ENCODE results near the gene HEBP1. TPM values are rescaled to one million over a fixed set of nuclear protein-coding genes. Genes with fewer than 3 reads are reported as not detected.

Gene HEBP1
- total RNA-seq, 1 experiment from 2014 or later: 19.3 TPM

DNA sequence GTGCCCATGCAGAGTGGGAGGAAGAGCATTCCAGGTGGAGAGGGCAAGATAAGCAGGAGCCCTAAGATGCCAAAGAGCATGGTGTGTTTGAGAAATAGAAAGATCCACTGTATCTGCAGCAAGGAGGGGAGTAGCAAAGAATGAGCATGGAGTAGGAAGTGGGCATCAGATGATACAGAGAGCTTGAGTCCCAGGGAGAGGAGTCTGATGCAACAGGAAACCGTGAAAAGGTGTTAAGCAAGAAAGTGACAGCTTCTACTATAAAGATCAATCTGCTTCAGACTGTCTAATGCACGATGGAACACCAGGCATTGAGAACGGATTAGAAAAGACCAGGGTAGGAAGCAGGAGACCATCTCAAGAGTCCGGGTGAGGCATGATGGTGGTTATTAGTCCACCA lies 35.8 kb downstream of the HEBP1 start:
- Histone ChIP-seq H3K27ac (ENCODE audit: low read length) (no peak overlapping the region), H3K4me3 (ENCODE audit: low read depth in 2 of 2, low read length in 2 of 2) (no peak overlapping the region), H3K4me1 (ENCODE audit: control insufficient read depth, insufficient read depth, low read length) (no peaks in the 10 kb centered on the region), H3K36me3 (ENCODE audit: control insufficient read depth, insufficient read depth, low read length) (no peaks in the 10 kb centered on the region), H3K27me3 (ENCODE audit: control insufficient read depth, insufficient read depth, low read length) (no peaks in the 10 kb centered on the region), H3K9me3 (ENCODE audit: control insufficient read depth, insufficient read depth, low read depth, low read length) (no peaks in the 10 kb centered on the region)
- no peak for DNase-seq (ENCODE audit: low read depth, low spot score)
- ChIA-PET CTCF (no interaction called here), POLR2A (no interaction called here)
- intact Hi-C loops (cut with micrococcal nuclease; ENCODE audit: unreplicated experiment) (no loop called here), in situ Hi-C loops (cut with HindIII; ENCODE audit: low pct_unique_long_range_greater_than_20kb, low sequenced_read_pairs) (no loop called here)
- ATAC-seq: no peak
- no TSS peak for BruUV-seq (replicated peaks)
- TF ChIP-seq POLR2AphosphoS5 (IDR thresholded peaks at IDR 0.05; ENCODE audit: low read depth, low read length): no peak
- TF ChIP-seq, protein P1, sequence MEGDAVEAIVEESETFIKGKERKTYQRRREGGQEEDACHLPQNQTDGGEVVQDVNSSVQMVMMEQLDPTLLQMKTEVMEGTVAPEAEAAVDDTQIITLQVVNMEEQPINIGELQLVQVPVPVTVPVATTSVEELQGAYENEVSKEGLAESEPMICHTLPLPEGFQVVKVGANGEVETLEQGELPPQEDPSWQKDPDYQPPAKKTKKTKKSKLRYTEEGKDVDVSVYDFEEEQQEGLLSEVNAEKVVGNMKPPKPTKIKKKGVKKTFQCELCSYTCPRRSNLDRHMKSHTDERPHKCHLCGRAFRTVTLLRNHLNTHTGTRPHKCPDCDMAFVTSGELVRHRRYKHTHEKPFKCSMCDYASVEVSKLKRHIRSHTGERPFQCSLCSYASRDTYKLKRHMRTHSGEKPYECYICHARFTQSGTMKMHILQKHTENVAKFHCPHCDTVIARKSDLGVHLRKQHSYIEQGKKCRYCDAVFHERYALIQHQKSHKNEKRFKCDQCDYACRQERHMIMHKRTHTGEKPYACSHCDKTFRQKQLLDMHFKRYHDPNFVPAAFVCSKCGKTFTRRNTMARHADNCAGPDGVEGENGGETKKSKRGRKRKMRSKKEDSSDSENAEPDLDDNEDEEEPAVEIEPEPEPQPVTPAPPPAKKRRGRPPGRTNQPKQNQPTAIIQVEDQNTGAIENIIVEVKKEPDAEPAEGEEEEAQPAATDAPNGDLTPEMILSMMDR (IDR thresholded peaks at IDR 0.05): no peak
- TF ChIP-seq, protein P2, sequence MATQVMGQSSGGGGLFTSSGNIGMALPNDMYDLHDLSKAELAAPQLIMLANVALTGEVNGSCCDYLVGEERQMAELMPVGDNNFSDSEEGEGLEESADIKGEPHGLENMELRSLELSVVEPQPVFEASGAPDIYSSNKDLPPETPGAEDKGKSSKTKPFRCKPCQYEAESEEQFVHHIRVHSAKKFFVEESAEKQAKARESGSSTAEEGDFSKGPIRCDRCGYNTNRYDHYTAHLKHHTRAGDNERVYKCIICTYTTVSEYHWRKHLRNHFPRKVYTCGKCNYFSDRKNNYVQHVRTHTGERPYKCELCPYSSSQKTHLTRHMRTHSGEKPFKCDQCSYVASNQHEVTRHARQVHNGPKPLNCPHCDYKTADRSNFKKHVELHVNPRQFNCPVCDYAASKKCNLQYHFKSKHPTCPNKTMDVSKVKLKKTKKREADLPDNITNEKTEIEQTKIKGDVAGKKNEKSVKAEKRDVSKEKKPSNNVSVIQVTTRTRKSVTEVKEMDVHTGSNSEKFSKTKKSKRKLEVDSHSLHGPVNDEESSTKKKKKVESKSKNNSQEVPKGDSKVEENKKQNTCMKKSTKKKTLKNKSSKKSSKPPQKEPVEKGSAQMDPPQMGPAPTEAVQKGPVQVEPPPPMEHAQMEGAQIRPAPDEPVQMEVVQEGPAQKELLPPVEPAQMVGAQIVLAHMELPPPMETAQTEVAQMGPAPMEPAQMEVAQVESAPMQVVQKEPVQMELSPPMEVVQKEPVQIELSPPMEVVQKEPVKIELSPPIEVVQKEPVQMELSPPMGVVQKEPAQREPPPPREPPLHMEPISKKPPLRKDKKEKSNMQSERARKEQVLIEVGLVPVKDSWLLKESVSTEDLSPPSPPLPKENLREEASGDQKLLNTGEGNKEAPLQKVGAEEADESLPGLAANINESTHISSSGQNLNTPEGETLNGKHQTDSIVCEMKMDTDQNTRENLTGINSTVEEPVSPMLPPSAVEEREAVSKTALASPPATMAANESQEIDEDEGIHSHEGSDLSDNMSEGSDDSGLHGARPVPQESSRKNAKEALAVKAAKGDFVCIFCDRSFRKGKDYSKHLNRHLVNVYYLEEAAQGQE (IDR thresholded peaks at IDR 0.05; ENCODE audit: insufficient read depth in 1 of 2, low read depth in 2 of 2, low read length in 1 of 2): no peak
- TF ChIP-seq SIN3A (IDR thresholded peaks at IDR 0.05; ENCODE audit: borderline replicate concordance, insufficient read depth, low read depth, low read length): no peak
- TF ChIP-seq TCF7L2 (IDR thresholded peaks at IDR 0.05; ENCODE audit: low read depth, low read length): no peak

DNA sequence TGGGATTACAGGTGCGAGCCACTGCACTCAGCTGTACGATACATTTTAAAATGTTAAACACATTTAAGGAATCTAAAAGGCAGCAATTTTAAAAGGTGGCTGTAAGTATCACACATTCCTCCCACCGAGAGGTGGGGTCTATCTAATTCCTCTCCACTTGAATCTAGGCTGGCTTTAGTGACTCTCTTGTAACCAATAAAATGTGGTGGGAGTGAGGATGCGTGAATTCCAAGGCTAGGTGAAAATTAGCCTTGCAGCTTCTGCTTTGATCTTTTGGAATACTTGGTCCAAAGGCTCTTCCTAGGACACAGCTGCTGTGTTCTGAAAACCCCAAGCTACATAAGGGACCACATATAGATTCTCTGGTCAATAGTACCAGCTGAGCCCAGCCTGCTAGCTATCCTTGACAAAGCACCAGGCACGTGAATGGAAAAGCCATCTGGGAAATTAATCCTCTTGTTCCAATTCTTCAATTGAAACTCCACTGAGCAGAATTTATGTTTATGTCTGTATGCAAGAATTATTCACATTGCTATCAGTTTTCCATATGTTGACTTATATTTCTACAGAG lies 39.3 kb downstream of the HEBP1 start:
- ChIA-PET CTCF (no interaction called here), POLR2A (no interaction called here)
- DNase-seq (ENCODE audit: low read depth, low spot score): no peak
- no peaks in the 10 kb centered on the region for H3K4me1 ChIP-seq (ENCODE audit: control insufficient read depth, insufficient read depth, low read length)
- H3K27me3 ChIP-seq (ENCODE audit: control insufficient read depth, insufficient read depth, low read length): no peaks in the 10 kb centered on the region
- no peak for ATAC-seq
- intact Hi-C loops (cut with micrococcal nuclease; ENCODE audit: unreplicated experiment): no loop called here
- no peak overlapping the region for H3K27ac ChIP-seq (ENCODE audit: low read length)
- H3K36me3 ChIP-seq (ENCODE audit: control insufficient read depth, insufficient read depth, low read length): no peaks in the 10 kb centered on the region
- H3K9me3 ChIP-seq (ENCODE audit: control insufficient read depth, insufficient read depth, low read depth, low read length): no peaks in the 10 kb centered on the region
- no peak overlapping the region for H3K4me3 ChIP-seq (ENCODE audit: low read depth in 2 of 2, low read length in 2 of 2)
- TF ChIP-seq, protein P1 (IDR thresholded peaks at IDR 0.05): no peak
- TF ChIP-seq TCF7L2 (IDR thresholded peaks at IDR 0.05; ENCODE audit: low read depth, low read length): no peak
- TF ChIP-seq SIN3A (IDR thresholded peaks at IDR 0.05; ENCODE audit: borderline replicate concordance, insufficient read depth, low read depth, low read length): no peak
- no peak for TF ChIP-seq POLR2AphosphoS5 (IDR thresholded peaks at IDR 0.05; ENCODE audit: low read depth, low read length)
- TF ChIP-seq, protein P2 (IDR thresholded peaks at IDR 0.05; ENCODE audit: insufficient read depth in 1 of 2, low read depth in 2 of 2, low read length in 1 of 2): no peak
- in situ Hi-C loops (cut with HindIII; ENCODE audit: low pct_unique_long_range_greater_than_20kb, low sequenced_read_pairs): no loop called here
- no TSS peak for BruUV-seq (replicated peaks)
